K562 (cell line): ENCODE data around the gene FOXO3. TPM values are rescaled to one million over a fixed set of nuclear protein-coding genes. Genes with fewer than 3 reads are reported as not detected.

Experiments
- ARID3B ChIP-seq: fragments of 250-450 bp; sonication (Bioruptor Pico); IDR thresholded peaks from 2 replicates; pipeline ENCODE4 v1.4.0; 2020; ENCODE audit warnings: borderline replicate concordance
- EGR1 ChIP-seq: fragments of 450-650 bp; conservative IDR thresholded peaks from 2 replicates; pipeline ENCODE4 v1.6.1; 2017; ENCODE audit warnings: mild to moderate bottlenecking
- GABPA ChIP-seq: fragments of 200-800 bp; sonication (Bioruptor generic); conservative IDR thresholded peaks from 2 replicates; pipeline ENCODE4 v1.6.1; 2016; ENCODE audit warnings: low read depth, missing genetic modification characterization, missing compliant biosample characterization
- GTF2F1 ChIP-seq: IDR thresholded peaks from 2 replicates; pipeline ENCODE4 v1.6.1; 2011; ENCODE audit warnings: low read depth, low read length, improper control_type of control experiment
- HCFC1 ChIP-seq: IDR thresholded peaks from 2 replicates; pipeline ENCODE4 v1.6.1; 2012; ENCODE audit warnings: low read depth, low read length, improper control_type of control experiment
- ID3 ChIP-seq, 2 experiments: fragments of 250-450 bp in 1 of 2; fragments of 450-650 bp in 1 of 2; sonication (Bioruptor Pico) in 1 of 2; IDR thresholded peaks; 2 replicates each; pipeline versions ENCODE4 v1.6.1 to v1.8.0; 2016 to 2021; ENCODE audit warnings: mild to moderate bottlenecking in 2 of 2, moderate library complexity in 2 of 2, missing compliant biosample characterization in 1 of 2, missing genetic modification characterization in 1 of 2
- NCOA1 ChIP-seq: fragments of 450-650 bp; IDR thresholded peaks from 2 replicates; pipeline ENCODE4 v1.6.1; 2016; ENCODE audit warnings: low read depth
- SIN3A ChIP-seq, 2 experiments: fragments of 150-350 bp in 1 of 2; IDR thresholded peaks; 2 replicates each; pipeline ENCODE4 v1.6.1; 2011 to 2016; ENCODE audit warnings: borderline replicate concordance in 2 of 2, low read depth in 2 of 2, low read length in 2 of 2, mild to moderate bottlenecking in 2 of 2, moderate library complexity in 2 of 2; ENCODE audit not compliant: control insufficient read depth in 1 of 2
- ZBTB2 ChIP-seq: fragments of 450-650 bp; IDR thresholded peaks from 2 replicates; pipeline ENCODE4 v1.6.1; 2016; ENCODE audit warnings: antibody characterized with exemption
- ZNF24 ChIP-seq: fragments of 450-650 bp; IDR thresholded peaks from 2 replicates; pipeline ENCODE4 v1.6.1; 2016
- ZNF280B ChIP-seq: fragments of 250-450 bp; sonication (Bioruptor Pico); IDR thresholded peaks from 2 replicates; pipeline ENCODE4 v1.5.1; 2021; ENCODE audit warnings: mild to moderate bottlenecking
- polyA plus RNA-seq, 8 experiments: library from polyadenylated mRNA; depleted of rRNA in 4 of 8; stranded (reverse) in 5 of 8; unstranded in 3 of 8; fragments of >200 nt; fragmentation: Nextera tagmentation in 2 of 8; fragmentation: Illumina TruSeq in 1 of 8; extraction: Ambion mirVana in 2 of 8; extraction: Trizol in 1 of 8; gene quantifications; 2 replicates each; pipeline versions ENCODE4 v1.2.1 to v1.2.3, GENCODE V29; 2011 to 2014; ENCODE audit warnings: inconsistent platforms in 1 of 8, missing spikeins in 1 of 8
- total RNA-seq, 7 experiments: library from RNA; depleted of rRNA in 6 of 7; stranded (reverse); fragments of >200 nt in 6 of 7; fragmentation: Illumina TruSeq in 2 of 7; extraction: Trizol in 2 of 7; gene quantifications; 2 replicates each; pipeline versions ENCODE4 v1.2.1 to v1.2.3, GENCODE V29; 2011 to 2021; ENCODE audit warnings: low replicate concordance in 1 of 7
- TF ChIP-seq, protein P1 (sequence below), 2 experiments: fragments of 450-650 bp; conservative IDR thresholded peaks; 2 replicates each; pipeline ENCODE4 v1.6.1; 2017; ENCODE audit warnings: mild to moderate bottlenecking in 2 of 2, moderate library complexity in 2 of 2
- TF ChIP-seq, protein P2 (sequence below), 2 experiments: IDR thresholded peaks; 2 replicates each; pipeline ENCODE4 v1.6.1; 2011; ENCODE audit warnings: borderline replicate concordance in 1 of 2, control low read depth in 1 of 2, low read depth in 1 of 2, low read length in 1 of 2, mild to moderate bottlenecking in 1 of 2, mixed read lengths in 1 of 2, moderate library complexity in 1 of 2; ENCODE audit not compliant: insufficient read depth in 1 of 2, insufficient read length in 1 of 2, poor library complexity in 1 of 2, severe bottlenecking in 1 of 2; ENCODE audit errors: extremely low read depth in 1 of 2
- TF ChIP-seq, protein P3 (sequence below): fragments of 250-450 bp; sonication (Bioruptor Pico); IDR thresholded peaks from 2 replicates; pipeline ENCODE4 v1.8.0; 2021; ENCODE audit warnings: mild to moderate bottlenecking, moderate library complexity

The FOXO3 gene
- total and polyA plus RNA-seq, 9 of the 15 experiments (the other 6 are each of a cell fraction or from before 2014, with no cell fraction given): 3.0 to 14.6 (median 6.0) TPM

GRCh38 chr6:108558372-108559096, 2.2 kb upstream of the FOXO3 start (continued):
- no peak for TF ChIP-seq ARID3B (CRISPR knock-in tag)
- no peak for TF ChIP-seq ZBTB2
- peak; percentile 4 to 24; a peak in 1 of 4 replicates for TF ChIP-seq SIN3A (IDR thresholded peaks at IDR 0.05; ENCODE audit: borderline replicate concordance in 2 of 2, control insufficient read depth in 1 of 2, low read depth in 2 of 2, low read length in 2 of 2)
- TF ChIP-seq, protein P1, sequence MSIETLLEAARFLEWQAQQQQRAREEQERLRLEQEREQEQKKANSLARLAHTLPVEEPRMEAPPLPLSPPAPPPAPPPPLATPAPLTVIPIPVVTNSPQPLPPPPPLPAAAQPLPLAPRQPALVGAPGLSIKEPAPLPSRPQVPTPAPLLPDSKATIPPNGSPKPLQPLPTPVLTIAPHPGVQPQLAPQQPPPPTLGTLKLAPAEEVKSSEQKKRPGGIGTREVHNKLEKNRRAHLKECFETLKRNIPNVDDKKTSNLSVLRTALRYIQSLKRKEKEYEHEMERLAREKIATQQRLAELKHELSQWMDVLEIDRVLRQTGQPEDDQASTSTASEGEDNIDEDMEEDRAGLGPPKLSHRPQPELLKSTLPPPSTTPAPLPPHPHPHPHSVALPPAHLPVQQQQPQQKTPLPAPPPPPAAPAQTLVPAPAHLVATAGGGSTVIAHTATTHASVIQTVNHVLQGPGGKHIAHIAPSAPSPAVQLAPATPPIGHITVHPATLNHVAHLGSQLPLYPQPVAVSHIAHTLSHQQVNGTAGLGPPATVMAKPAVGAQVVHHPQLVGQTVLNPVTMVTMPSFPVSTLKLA (conservative IDR thresholded peaks at IDR 0.05): peak; percentile 73 to 90
- no peak for TF ChIP-seq NCOA1
- peak; percentile 63 for TF ChIP-seq EGR1
- peak; percentile 48 for TF ChIP-seq HCFC1
- TF ChIP-seq ZNF24: peak; percentile 33; the same call in 1 of the 2 replicates
- TF ChIP-seq, protein P2, sequence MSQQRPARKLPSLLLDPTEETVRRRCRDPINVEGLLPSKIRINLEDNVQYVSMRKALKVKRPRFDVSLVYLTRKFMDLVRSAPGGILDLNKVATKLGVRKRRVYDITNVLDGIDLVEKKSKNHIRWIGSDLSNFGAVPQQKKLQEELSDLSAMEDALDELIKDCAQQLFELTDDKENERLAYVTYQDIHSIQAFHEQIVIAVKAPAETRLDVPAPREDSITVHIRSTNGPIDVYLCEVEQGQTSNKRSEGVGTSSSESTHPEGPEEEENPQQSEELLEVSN (IDR thresholded peaks at IDR 0.05; ENCODE audit: borderline replicate concordance in 1 of 2, extremely low read depth in 1 of 2, insufficient read depth in 1 of 2, insufficient read length in 1 of 2, low read depth in 1 of 2, low read length in 1 of 2, poor library complexity in 1 of 2, severe bottlenecking in 1 of 2): peak in 1 of 2 experiments; percentile 66
- TF ChIP-seq, protein P3, sequence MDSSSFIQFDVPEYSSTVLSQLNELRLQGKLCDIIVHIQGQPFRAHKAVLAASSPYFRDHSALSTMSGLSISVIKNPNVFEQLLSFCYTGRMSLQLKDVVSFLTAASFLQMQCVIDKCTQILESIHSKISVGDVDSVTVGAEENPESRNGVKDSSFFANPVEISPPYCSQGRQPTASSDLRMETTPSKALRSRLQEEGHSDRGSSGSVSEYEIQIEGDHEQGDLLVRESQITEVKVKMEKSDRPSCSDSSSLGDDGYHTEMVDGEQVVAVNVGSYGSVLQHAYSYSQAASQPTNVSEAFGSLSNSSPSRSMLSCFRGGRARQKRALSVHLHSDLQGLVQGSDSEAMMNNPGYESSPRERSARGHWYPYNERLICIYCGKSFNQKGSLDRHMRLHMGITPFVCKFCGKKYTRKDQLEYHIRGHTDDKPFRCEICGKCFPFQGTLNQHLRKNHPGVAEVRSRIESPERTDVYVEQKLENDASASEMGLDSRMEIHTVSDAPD (CRISPR knock-in tag): no peak
- no peak for TF ChIP-seq ID3 (CRISPR knock-in tag; IDR thresholded peaks at IDR 0.05)
- TF ChIP-seq ID3 (tag; IDR thresholded peaks at IDR 0.05): no peak
- TF ChIP-seq ZNF280B (CRISPR knock-in tag): no peak
- no peak for TF ChIP-seq GTF2F1
- 0 out of 2 replicates have a peak, but pooled peaks have one; percentile 24 for TF ChIP-seq GABPA (tag)
